Measurements from ENCODE around the gene PERCC1. TPM values are rescaled to one million over a fixed set of nuclear protein-coding genes. Genes with fewer than 3 reads are reported as not detected.

PERCC1 gene
- total and polyA plus RNA-seq, 2 donors from 2014 or later: not detected

DNA sequence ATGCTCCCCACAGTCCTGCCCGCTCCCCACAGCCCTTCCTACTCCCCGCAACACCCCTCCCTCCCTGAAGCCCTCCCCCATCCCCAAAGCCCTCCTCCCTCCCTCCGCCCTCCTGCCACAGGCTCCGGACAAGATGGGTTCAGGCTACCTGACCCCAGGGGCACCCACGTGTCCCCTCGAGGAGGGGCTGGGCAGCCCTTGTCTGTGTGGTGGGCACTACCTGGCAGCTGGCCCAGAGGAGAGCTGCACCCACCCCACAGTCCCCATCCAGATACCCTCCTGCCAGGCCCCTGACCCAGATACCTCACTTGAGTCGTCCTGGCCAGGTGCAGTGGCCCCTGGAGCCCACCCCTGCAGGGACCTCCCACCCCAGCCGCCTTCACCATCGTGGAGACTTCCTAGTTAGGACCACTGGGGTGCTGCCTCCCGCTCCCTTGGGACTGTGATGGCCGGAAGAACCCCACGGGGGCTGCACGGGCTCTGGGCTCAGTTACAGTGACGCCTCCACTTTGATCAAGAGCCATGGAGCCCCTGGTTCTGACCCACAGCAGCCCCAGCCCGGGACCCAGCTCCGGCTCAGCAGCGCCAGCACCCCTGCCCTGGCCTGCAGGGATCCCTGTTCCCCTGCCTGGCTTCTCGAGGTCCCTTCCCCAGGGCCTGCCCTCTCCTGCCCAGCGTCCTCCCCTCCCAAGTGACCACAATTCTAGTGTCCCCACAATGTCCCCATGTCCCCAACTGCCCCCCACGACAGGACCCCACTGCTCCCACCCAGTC lies 806 bp downstream of the PERCC1 start:
- H3K27me3 ChIP-seq (ENCODE audit: control insufficient read depth, insufficient read depth, low read length): no peaks in the 10 kb centered on the region
- TF ChIP-seq, protein P1, sequence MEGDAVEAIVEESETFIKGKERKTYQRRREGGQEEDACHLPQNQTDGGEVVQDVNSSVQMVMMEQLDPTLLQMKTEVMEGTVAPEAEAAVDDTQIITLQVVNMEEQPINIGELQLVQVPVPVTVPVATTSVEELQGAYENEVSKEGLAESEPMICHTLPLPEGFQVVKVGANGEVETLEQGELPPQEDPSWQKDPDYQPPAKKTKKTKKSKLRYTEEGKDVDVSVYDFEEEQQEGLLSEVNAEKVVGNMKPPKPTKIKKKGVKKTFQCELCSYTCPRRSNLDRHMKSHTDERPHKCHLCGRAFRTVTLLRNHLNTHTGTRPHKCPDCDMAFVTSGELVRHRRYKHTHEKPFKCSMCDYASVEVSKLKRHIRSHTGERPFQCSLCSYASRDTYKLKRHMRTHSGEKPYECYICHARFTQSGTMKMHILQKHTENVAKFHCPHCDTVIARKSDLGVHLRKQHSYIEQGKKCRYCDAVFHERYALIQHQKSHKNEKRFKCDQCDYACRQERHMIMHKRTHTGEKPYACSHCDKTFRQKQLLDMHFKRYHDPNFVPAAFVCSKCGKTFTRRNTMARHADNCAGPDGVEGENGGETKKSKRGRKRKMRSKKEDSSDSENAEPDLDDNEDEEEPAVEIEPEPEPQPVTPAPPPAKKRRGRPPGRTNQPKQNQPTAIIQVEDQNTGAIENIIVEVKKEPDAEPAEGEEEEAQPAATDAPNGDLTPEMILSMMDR (IDR thresholded peaks at IDR 0.05; ENCODE audit: borderline replicate concordance, extremely low read depth, insufficient read depth): no peak
- DNase-seq (no peak), FAIRE-seq (no peak)
- intact Hi-C loops (cut with DNase I): no loop called here
- H3K4me3 ChIP-seq (ENCODE audit: low read length in 3 of 3): no peak overlapping the region
- H3K27ac ChIP-seq (ENCODE audit: low read depth in 2 of 2, low read length in 2 of 2): no peak overlapping the region
- no peaks in the 10 kb centered on the region for H3K9me3 ChIP-seq (ENCODE audit: control insufficient read depth in 2 of 3, insufficient read depth in 1 of 3, low read length in 3 of 3)
- H3K4me1 ChIP-seq (ENCODE audit: control insufficient read depth in 2 of 3, insufficient read depth in 2 of 3, low read depth in 1 of 3, low read length in 3 of 3): no peaks in the 10 kb centered on the region
- H3K9ac ChIP-seq (ENCODE audit: low read length in 3 of 3): no peak overlapping the region
- H3K36me3 ChIP-seq (ENCODE audit: control insufficient read depth in 2 of 3, insufficient read depth in 3 of 3, low read length in 3 of 3): no peaks in the 10 kb centered on the region

DNA sequence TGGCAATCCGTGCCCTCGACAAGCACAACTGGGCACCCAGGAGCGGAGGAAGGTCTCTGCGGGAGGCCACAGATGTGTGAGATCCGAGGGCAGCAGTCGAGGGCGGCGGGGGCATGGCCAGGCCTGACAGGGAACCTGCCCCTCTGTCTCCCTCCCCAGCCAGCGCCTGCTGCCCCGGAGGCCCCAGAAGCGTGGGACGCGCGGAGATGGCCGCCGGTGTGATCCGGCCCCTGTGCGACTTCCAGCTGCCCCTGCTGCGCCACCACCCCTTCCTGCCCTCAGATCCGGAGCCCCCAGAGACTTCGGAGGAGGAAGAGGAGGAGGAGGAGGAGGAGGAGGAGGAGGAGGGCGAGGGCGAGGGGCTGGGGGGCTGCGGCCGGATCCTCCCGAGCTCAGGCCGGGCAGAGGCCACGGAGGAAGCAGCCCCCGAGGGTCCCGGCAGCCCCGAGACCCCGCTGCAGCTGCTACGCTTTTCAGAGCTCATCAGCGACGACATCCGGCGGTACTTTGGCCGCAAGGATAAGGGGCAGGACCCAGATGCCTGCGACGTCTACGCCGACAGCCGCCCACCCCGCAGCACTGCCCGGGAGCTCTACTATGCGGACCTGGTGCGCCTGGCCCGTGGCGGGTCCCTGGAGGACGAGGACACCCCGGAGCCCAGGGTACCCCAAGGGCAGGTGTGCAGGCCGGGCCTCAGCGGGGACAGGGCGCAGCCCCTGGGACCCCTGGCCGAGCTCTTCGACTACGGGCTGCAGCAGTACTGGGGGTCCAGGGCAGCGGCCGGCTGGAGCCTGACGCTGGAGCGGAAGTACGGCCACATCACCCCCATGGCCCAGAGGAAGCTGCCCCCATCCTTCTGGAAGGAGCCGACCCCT lies 1.7 kb downstream of the PERCC1 start:
- FAIRE-seq (no peak), DNase-seq (no peak)
- no peak overlapping the region for H3K4me3 ChIP-seq (ENCODE audit: low read length in 3 of 3)
- no peaks in the 10 kb centered on the region for H3K27me3 ChIP-seq (ENCODE audit: control insufficient read depth, insufficient read depth, low read length)
- no peaks in the 10 kb centered on the region for H3K36me3 ChIP-seq (ENCODE audit: control insufficient read depth in 2 of 3, insufficient read depth in 3 of 3, low read length in 3 of 3)
- TF ChIP-seq, protein P1 (IDR thresholded peaks at IDR 0.05; ENCODE audit: borderline replicate concordance, extremely low read depth, insufficient read depth): no peak
- intact Hi-C loops (cut with DNase I): no loop called here
- no peak overlapping the region for H3K27ac ChIP-seq (ENCODE audit: low read depth in 2 of 2, low read length in 2 of 2)
- no peaks in the 10 kb centered on the region for H3K4me1 ChIP-seq (ENCODE audit: control insufficient read depth in 2 of 3, insufficient read depth in 2 of 3, low read depth in 1 of 3, low read length in 3 of 3)
- no peaks in the 10 kb centered on the region for H3K9me3 ChIP-seq (ENCODE audit: control insufficient read depth in 2 of 3, insufficient read depth in 1 of 3, low read length in 3 of 3)
- no peak overlapping the region for H3K9ac ChIP-seq (ENCODE audit: low read length in 3 of 3)

- no peaks in the 10 kb centered on the region for H3K4me1 ChIP-seq (ENCODE audit: control insufficient read depth in 2 of 3, insufficient read depth in 2 of 3, low read depth in 1 of 3, low read length in 3 of 3)
- H3K27me3 ChIP-seq (ENCODE audit: control insufficient read depth, insufficient read depth, low read length): no peaks in the 10 kb centered on the region
- H3K4me3 ChIP-seq (ENCODE audit: low read length in 3 of 3): no peak overlapping the region
- intact Hi-C loops (cut with DNase I): no loop called here
- no peak overlapping the region for H3K9ac ChIP-seq (ENCODE audit: low read length in 3 of 3)
- TF ChIP-seq, protein P1 (IDR thresholded peaks at IDR 0.05; ENCODE audit: borderline replicate concordance, extremely low read depth, insufficient read depth): no peak
- H3K9me3 ChIP-seq (ENCODE audit: control insufficient read depth in 2 of 3, insufficient read depth in 1 of 3, low read length in 3 of 3): no peaks in the 10 kb centered on the region
- FAIRE-seq (no peak), DNase-seq (no peak)
- H3K36me3 ChIP-seq (ENCODE audit: control insufficient read depth in 2 of 3, insufficient read depth in 3 of 3, low read length in 3 of 3): no peaks in the 10 kb centered on the region
- H3K27ac ChIP-seq (ENCODE audit: low read depth in 2 of 2, low read length in 2 of 2): no peak overlapping the region
These were observed 2.3 kb downstream of the PERCC1 start for GRCh38 chr16:1433263-1433560.

All from kidney (tissue), 14 donors.